Stimulated activated CD4-positive, alpha-beta T cell treated with anti-CD3 and anti-CD28 coated beads, Interleukin-2, amount 100 ng/mL, for 4 hours (primary cell): Measurements from ENCODE around the gene PRDM16.

ENCODE experiments used
- DNase-seq: peaks from one replicate; pipeline ENCODE4 v3.0.0-alpha.2; 2020; ENCODE audit warnings: low read depth

Gene PRDM16

DNA sequence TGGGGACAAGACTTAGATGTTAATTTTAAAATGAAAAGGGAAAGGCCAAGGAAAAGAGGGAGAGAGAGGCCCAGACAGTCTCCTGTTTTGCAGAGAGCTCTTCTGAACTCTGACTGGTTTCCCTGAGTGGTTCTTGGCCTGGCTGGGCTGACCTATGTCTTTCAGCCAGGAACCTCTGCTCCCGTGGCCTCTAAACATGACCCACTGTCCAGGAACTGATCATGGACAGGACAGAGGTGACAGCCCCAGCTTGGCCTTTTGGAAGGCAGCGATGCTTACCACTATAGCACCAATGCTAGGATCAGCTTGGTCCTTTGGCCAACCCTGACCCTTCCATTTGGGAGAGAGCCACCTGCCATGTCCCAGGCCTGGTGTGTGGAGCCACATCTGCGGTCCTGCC is 55.2 kb downstream of the PRDM16 start:
- DNase-seq = no peak

DNA sequence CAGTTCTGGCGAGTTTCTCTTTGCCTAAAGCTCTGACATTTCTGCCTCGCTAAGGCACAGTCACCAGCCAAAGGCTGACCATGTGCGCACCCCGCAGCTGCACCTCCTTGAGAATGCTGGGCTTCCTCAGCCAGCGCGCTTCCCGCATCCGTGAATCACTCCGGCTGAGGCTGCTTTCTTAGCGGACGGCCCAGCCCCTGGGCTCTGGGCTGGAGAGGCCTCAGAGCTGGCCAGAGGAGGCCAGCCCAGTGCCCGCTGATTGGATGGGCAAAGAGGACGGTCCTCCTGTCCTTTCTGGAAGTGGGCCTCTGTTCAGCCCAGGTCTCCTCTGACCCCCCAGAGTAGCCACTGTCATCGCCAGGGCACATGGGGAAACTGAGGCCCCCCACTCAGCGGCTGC is 56.1 kb downstream of the PRDM16 start:
- no peak for DNase-seq

DNA sequence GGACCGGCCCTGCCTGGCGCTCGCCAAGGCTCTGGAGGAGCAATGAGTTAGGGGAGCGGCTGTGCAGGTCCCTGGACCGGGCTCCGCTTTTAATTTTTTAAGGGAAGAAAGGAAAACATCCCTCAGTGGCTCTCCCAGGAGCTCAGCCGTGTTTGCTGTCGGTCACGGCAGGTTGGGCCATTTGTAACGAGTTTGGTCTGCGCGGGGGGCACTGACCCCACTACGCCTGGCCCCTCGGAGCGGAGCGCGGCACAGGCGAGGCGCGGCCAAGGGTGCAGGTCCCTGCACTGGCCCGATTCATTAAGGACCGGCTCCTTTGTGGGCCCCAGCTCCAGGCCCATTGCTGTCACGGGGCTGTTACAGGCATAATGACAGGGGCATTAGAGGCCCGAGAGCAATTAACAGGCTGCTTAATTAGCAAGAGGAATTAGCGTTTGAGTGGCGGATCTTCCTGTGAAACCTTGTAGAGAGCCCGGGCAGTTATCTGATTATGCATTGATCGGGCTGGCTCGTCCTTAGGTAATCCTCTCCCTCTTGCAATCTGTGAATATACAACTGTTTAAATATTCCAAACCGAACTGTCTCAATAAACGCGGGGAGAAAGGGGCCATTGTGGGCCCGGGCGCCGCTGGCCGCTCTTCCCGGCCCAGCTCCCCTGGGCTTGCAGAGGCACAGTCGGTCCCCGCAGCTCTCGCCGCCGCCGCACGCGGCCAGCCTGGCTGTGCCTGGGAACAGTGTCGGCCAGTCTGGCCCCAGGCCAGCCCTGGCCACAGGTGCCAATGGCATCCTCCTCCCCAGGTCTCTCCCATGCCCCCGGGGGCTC is 56.8 kb downstream of the PRDM16 start:
- DNase-seq = no peak

DNA sequence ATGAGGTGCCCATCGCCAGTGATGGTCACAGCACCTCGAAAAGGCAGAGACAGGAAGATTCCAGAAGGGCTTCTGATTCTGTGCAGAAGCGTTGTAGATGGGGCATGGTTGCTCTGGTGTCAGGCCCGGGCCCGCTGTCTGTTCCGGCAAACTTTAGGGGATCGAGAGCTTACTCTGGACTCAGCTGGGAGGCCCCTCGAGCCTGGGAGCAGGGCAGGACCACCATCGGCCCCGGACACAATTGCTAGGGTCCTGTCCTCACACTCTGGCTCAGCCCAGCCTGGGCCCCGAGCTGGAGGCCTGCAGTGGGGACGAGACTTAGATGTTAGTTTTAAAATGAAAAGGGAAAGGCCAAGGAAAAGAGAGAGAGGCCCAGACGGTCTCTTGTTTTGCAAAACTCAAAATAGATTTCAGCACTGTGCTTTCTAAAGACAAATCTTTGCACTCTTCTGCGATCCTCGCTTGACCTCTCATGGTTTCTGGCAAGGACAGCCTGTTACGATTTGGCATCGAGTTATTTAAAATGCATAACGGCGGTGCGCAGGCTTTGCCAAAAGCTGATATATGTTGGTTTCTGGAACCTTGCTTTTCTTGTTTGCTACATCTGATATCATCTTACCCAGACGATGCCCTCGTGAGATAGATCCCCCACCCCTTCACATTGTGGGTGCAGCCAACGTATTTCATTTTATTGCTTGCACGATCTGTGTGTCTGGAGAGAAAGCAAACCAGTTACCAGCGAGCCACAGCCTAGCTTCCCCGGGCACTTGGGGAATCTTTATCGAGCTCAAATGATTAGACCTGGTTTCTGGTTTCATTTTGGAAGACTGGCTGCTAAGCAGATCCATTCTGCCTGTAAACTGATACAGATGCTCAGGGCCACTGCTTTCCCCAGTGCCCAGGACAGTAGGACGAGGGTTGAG is 58.0 kb downstream of the PRDM16 start:
- DNase-seq = no peak

DNA sequence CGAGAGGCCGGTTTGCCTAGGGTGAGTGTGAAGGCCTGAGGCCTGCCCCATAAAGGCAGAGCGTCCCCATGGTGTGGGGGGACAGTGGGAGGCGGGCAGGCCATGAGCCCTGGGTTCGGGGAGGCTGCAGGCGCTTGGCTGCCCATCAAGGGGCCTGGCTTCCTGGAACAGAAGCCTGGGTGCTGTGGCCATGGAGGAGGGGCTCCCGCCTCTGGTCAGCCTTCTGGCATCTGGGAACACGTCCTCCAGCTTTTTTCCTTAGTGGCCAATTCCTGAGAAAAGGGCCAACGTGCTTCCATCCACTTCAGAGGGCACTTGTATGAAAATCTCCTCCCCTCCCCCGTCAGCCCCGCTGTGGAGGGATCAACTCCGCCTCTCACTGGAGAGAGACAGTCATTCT is 58.7 kb downstream of the PRDM16 start:
- no peak for DNase-seq

DNA sequence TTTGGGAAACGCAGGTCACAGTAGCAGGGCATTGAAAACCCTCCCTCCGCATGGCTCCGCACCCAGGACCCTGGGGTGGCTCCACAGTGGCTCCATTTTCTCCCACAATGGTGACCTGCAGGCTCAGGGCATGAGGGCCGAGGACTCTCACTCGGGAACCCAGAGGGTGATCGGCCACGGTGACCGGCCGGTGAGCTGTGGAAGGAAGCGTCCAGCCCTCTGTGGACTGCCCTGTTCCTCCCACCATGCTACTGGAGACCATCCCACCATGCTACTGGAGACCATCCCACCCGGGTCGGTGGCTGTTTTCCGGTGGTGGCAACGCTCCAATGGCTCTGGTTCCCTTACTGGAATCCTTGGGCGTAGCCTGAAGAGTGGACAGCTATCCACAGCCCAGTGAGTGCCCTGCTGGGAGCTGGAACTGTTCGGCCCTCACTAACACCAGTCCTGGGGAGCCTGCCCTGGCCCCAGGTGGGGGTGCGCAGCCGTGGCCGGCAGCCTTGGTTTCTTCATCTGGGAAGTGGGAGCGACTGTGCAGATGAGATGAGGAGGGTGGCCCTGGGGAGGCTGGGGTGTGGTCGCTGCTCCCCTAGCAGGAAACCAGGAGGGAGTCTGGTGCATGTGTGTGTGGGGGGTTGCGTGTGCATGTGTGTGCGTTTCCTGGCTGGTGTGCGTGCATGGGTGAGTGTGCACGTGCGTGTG is 59.6 kb downstream of the PRDM16 start:
- no peak for DNase-seq

DNA sequence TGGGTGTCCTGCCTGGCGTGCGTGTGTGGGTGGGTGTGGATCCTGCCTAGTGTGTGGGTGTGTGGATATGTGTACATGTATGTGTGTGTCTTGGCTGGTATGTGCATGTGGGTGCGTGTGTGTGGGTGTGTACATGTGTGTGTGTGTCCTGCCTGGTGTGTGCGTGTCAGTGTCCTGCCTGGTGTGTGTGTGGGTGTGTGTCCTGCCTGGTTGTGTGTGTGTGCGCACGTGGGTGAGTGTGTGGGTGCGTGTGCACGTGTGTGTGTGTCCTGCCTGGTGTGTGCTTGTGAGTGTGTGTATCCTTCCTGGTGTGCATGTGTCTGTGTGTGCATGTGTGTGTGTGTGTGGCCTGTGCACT is 60.1 kb downstream of the PRDM16 start:
- DNase-seq = no peak

DNA sequence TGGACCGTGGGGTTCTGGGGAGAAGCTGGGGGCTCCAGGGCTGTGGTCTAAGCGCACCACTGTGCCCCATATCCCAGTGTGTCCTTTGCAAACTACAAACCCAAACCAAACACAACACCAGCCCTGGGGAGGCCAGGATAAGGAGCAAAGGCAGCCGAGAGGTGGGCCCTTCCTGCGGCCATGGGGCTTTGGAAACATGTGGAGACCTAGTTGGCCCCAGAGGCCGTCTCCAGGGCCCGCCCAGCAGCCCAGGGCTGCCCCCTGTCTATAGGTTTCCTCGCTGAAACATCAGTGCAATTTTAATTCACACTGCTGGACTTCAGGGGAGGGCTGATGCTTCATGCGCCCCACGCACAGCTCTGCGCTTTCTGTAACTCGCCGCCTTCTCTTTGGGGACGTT is 61.3 kb downstream of the PRDM16 start:
- DNase-seq = no peak

DNA sequence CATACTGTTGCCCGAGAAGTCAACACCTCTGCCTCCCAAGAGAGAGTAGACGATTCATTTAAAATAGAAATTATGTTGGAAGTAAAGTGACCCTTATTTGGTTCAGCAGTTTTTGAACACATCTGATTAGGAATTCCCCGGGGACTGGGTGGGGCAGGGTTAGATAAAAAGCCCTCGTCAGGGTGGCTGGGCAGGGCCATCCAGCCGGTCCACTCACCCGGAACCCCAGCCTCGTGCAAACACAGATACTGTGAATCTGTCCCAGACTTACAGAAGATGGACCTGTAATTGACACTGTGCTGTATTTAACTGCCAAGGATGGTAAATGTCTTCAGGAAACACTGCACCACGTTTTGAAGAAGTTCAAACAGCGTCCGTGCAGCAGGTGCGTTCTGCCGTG is 63.7 kb downstream of the PRDM16 start:
- no peak for DNase-seq

DNA sequence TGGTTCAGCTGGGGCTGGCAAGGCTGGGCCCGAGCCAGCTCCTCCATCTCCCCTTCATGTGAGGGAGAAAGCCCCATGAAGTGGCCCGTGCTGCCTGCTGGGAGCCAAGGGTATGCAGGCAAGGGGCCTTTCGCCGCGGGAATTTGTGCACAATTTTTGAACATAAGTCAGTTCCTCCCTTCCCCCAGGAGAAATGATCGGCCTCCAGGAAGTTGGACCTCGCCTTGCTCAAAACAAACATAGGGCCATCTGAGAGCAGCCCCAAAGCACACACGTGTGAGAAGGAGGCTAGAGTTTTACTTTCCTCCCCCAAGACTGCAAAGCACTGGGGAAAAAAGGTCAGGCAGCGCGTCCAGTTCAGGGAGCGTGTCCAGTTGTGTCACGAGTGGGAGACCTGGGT is 64.7 kb downstream of the PRDM16 start:
- DNase-seq = no peak

DNA sequence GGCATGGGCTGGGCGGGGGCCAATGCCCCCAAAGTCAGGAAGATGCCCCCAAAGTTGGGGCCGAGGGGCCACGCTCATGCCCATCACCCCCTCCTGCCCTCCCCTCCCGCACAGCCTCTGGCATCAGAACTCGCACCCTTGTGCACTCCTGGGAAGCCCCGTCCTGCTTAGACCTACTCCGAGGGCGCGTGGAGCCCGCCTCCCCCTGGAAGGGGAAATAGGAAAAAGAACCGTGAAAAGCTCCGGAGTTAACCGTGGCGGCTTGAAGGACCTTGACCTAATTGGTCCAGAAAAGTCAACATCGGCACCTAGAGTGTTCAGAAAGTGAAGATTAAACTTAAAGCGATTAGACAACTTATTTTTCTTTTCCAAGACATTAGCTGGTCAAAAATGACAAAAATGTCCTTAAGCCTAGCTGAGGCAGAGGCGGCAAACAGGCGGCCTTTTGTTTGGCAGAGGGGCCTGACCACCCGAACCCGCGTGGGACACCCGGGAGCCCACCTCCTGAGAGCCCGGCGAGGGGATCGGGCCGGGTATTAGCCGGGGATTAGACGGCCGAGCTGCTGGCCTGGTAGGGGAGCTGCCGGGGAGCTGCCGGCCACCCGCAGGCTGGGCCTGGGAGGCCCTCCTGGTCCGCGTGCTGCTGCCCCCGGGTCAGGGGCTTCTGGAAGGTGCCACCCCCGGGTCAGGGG is 65.5 kb downstream of the PRDM16 start:
- no peak for DNase-seq

DNA sequence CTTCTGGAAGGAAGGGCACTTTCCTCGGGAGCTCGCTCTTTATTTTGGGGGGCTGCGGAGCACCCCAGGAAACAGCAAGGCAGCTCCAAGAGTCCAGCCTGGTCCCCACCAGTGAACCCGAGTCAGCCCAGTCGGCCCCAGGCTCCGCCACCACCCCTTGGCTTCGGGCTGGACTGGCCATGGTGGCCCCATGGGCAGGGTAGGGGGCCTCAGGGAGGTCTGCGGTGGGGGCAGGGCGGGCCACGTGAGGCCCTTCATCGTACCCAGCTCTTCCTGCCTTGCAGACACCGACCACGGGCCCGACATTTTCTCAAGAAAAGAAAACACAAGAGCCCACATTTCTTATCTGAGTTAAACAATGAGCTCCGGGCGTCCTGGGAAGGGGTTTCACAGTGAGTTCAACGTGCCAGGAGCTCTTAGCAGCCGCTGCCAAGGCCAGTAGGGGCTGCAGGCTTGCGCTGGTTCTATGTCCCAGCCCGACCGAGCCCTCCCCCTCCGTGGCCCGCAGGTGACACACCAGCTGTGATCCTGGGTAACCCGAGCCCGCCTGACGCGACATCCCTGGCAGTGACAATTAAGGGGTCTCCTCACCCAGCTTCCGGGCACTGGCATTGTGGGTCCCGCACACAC is 66.2 kb downstream of the PRDM16 start:
- DNase-seq = no peak

DNA sequence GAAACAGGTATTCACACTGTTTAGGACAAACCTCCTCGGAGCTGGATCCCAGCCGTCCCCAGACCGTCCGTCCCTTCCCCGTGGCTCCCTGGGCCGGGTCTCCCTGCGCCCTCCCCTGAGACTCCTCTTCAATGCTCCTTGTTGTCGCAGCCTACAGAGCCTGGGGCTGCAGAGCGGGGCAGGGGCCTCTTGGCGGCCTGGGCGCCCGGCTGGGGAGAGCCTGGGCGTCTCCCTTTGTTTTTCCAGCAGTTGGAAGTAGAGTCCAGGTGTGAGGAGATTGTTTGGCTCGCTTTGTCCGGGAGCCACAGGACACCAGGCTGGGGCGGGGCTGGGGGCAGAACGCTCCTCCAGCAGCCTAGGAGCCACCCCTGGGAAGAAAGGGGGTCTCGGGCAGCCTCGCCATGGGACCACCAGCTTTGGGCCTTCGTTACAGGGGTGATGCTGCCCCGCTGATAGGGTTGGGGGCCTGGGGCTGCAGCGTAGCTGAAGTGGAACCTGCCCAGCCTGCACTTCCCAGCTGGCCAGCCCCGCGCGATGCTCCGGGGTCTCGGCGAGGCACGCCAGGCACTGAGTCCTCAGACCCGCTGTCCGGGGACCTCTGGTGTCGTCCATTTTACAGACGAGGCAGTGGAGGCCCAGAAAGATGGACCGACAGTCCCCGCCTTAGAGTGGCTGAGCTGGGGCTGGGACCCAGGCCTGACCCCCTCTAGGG is 66.9 kb downstream of the PRDM16 start:
- DNase-seq = no peak

DNA sequence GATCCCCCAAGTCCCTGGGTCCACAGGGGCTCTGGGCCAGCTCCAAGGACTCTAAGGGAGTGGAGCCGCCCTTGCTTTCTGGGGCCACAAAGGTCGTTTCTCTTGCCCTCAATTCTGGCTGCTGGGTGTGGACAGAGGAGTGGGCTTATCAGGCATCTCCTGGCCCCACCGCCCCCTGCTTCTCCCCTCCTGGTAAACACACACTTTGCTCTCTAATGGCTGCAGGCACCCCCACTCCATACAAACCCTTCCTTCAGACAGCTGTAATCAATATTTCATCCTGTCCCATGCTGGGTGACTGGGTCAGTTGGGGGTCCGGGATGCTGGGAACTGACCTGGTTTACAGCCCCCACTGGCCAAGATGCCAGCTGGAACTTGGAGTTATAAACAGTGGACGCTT is 67.5 kb downstream of the PRDM16 start:
- DNase-seq = no peak

DNA sequence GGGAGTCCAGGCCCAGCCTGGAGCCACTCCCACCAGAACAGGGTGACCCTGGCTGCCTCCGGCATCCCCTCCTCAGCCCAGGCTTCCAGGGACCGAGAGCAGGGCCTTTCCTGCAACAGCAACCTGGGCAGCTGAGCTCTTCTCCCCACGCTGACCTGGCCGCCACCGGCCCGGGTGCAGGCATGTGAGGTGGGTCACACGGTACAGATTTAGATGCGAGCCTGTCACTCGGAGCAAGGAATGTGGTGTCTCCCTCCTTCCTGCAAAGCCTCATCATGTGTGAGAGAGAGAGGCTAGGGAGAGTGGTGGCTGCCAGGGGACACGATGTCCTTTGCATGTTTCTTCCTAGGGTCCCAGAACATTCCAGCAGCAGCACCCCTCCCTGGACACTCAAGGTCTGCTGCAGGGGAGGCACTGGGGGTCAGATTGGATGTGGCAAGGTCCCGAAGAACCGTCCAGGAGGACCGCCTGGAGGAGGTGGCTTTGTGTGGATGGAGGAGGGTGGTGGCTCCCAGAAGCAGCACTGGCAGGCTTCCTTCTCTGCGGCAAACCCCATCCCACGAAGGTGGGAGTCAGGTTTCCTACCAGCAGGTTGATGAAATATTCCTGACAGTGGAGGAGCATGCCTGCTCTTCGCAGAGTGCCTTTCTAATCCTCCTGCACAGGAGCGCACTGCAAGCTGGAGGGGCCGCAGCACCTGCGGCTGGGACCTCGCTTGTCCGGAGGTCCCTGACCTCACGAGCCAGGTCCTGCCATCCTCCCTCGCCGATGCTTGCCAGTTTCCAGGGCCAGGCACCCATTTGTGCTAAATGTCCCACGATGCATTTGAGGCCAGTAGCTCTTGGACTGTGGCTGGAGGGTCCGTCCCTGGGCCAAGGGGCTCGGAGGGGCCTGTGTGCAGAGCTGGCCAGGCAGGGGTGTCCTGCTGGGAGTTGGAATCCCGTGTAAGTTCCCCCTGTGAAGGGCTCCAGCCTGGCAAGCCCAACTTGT is 68.4 kb downstream of the PRDM16 start:
- DNase-seq = no peak

DNA sequence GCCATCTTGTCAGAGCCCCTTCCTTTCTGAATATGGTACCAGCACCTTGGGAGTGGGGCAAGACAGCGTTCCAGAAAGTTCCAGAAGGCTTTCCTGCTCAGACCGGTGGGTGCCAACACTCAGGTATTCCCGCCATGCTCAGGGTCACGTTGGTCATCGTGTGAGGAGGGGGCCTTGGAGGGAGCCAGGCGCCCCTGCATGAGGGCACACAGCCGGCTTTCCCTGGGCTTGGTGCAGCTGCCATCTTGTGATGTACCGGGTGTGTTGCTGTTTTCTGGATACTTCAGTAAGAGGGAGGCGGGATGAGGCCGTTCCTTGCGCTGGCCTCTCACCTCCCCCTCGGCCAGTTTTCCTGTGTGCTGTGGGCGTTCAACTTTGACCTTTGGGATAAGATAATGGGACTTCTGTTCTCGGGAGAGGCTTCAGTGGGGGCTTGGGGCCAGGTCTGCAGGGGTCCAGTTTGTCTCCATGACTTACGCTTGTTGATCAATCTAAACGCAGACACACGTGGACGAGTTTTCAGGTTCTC is 69.7 kb downstream of the PRDM16 start:
- DNase-seq = no peak

DNA sequence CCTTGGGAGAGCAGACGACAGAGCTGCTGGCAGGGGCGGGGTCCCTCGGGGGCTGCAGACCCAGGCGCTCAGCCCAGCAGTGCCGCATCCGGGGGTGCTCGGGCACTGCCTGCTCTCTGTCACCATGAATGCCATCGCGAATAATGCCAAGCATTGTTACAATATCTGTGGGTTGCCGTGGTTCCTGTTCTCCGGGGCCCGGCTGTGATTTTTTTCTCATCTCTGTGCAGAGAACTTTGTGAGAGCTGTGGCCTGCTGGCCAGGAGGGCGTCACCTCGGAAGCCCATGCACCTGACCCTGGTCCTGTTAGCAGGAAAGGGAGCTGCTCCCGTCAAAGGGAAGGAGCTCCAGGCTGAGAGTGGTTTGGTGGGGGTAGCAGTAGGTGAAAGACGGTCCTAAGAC is 70.4 kb downstream of the PRDM16 start:
- DNase-seq = no peak

DNA sequence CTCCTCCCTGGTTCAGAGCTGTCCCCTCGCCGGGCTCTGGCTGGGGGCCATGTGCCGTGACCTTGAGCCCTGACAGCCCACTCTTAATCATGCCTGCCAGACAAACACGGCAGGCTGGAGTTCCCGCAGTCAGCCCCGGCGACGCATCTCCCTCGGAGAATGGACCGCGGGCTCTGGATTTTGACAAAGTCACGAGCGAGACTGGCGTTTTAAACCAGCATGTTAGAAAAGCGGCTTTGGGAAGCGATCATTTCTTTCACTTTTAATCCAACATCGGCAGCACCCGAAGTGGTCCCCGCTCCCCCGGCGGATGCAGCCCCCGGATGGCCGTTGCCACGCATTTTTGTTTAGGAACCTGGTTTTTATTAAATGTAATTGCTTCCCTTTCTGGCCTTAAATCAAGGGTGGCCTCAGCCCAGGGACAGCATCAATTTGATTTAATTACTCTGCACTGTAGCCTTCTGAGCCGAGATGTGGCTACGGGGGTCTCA is 70.9 kb downstream of the PRDM16 start:
- DNase-seq = no peak

DNA sequence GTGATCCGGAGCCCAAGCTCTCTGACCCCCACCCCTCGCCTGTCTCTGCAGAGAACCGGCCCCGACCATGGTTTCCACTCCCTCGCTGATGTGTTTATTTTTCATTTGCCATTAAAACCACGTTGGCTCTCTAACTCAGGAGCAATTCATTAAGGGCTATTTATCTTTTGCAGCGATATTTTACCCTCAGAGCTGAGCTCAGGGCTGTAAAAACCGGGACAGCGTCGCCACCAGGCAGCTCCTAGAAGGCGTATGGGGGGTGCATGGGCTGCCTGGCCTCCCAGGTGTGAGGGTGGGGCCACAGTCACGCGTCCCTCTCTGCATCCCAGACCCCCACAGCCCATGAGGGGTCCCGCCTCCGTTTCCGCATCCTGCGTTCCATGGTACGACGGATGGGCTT is 71.4 kb downstream of the PRDM16 start:
- no peak for DNase-seq
